Hematopoietic multipotent progenitor cell treated with erythropoietin and hydrocortisone succinate and interleukin-3 and kit ligand, for 17 days (in vitro differentiated cells): ENCODE results near the gene NOP10.
"Not testable (repeated sequence)": the region's sequence is repeated elsewhere in the genome, so short reads cannot be mapped to it uniquely, and the experiment has no call there.

Source experiments
- DNase-seq: peaks from one replicate; pipeline ENCODE4 v3.0.0-alpha.2; 2015; ENCODE audit warnings: low spot score

NOP10 gene

GRCh38 chr15:34358367-34358766 is 15.4 kb upstream of the NOP10 start:
- no peak for DNase-seq

- DNase-seq: no peak
These were observed 14.7 kb upstream of the NOP10 start for GRCh38 chr15:34357653-34358052.

GRCh38 chr15:34355241-34355640 is 12.3 kb upstream of the NOP10 start:
- no peak for DNase-seq

GRCh38 chr15:34354286-34354685 is 11.3 kb upstream of the NOP10 start:
- no peak for DNase-seq

- DNase-seq: no peak
These were observed 10.7 kb upstream of the NOP10 start for GRCh38 chr15:34353627-34354026.

GRCh38 chr15:34352996-34353395 is 10.1 kb upstream of the NOP10 start:
- not testable (repeated sequence) for DNase-seq

- DNase-seq: no peak
These were observed 6.8 kb upstream of the NOP10 start for GRCh38 chr15:34349769-34350168.

GRCh38 chr15:34348735-34349300 is 5.9 kb upstream of the NOP10 start:
- no peak for DNase-seq

- no peak for DNase-seq
These were observed 5.2 kb upstream of the NOP10 start for GRCh38 chr15:34347951-34348638.

GRCh38 chr15:34342213-34342736 is 661 bp downstream of the NOP10 start:
- DNase-seq: not testable (repeated sequence)

- no peak for DNase-seq
These were observed 1.3 kb downstream of the NOP10 start for GRCh38 chr15:34341381-34342212.

- no peak for DNase-seq
These were observed 3.0 kb downstream of the NOP10 start for GRCh38 chr15:34339946-34340345.

GRCh38 chr15:34338347-34338746 is 4.6 kb downstream of the NOP10 start:
- no peak for DNase-seq

- peak; percentile 96 for DNase-seq
These were observed 5.2 kb downstream of the NOP10 start, which contains the start of gene SLC12A6 for GRCh38 chr15:34337557-34338306. SLC12A6 (minus strand) TSS chr15:34337781; CDS start chr15:34336680, 1,101 bp downstream.

GRCh38 chr15:34336991-34337556 is 5.9 kb downstream of the NOP10 start:
- peak; percentile 69 for DNase-seq

GRCh38 chr15:34336231-34336990 is 6.5 kb downstream of the NOP10 start:
- DNase-seq: peak; percentile 44

GRCh38 chr15:34335176-34336032 is 7.5 kb downstream of the NOP10 start:
- DNase-seq: peak; percentile 60

GRCh38 chr15:34334672-34335071 is 8.3 kb downstream of the NOP10 start:
- DNase-seq: peak; percentile 43

- DNase-seq: no peak
These were observed 10.3 kb downstream of the NOP10 start for GRCh38 chr15:34332553-34333120.
